ENCODE results near the gene ZNF423. TPM values are rescaled to one million over a fixed set of nuclear protein-coding genes. Genes with fewer than 3 reads are reported as not detected.

Gene ZNF423
- polyA plus RNA-seq, 1 of the 3 experiments (the other 2 are of a cell fraction), result 1.2 TPM

DNA sequence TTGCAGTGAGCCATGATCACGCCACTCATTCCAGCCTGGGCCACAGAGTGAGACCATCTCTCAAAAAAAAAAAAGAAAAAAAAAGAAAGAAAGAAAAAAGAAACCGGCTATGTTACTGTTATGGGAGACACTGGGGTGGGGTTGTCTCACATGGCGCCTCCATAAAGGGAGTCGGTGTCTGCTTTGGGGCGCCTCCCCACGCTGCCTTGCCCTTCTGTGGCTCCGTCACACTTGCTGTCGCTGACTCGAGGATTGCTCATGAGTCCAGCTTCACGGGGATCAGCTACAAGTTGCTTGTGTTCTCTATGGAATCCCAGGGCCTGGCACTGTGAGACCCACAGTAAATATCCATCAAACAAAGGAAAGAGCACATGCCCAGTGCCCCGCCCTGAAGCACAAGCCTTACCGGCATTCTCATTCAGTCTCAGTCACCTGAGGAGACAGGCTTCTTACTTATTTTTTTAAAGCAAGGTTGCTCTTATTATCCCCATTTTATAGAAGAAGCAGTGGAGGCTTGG, 40.6 kb upstream of the ZNF423 start:
- H3K27ac ChIP-seq (ENCODE audit: low read depth in 2 of 2, low read length in 1 of 2), result no peak overlapping the region
- no peak overlapping the region for H3K9ac ChIP-seq
- ChIA-PET POLR2A (no interaction called here), CTCF (no interaction called here)
- DNase-seq, result no peak
- H3F3A ChIP-seq (replicated peaks; ENCODE audit: insufficient read depth), result no peaks in the 10 kb centered on the region
- peaks cover 10% of the 10 kb centered on the region; the same call in 1 of the 2 replicates for H3K27me3 ChIP-seq (ENCODE audit: insufficient read depth)
- no peaks in the 10 kb centered on the region for H3K79me2 ChIP-seq (ENCODE audit: insufficient read depth)
- H2AFZ ChIP-seq (ENCODE audit: low read depth), result no peak overlapping the region
- no peaks in the 10 kb centered on the region for H3K36me3 ChIP-seq (replicated peaks in 1 of 2; ENCODE audit: control insufficient read depth in 1 of 2, insufficient read depth in 2 of 2, low read length in 1 of 2)
- no peak overlapping the region for H3K4me2 ChIP-seq
- no peaks in the 10 kb centered on the region for H3K4me1 ChIP-seq (ENCODE audit: control insufficient read depth in 1 of 2, insufficient read depth in 2 of 2, low read depth in 1 of 2, low read length in 1 of 2)
- no peaks in the 10 kb centered on the region for H4K20me1 ChIP-seq (ENCODE audit: insufficient read depth)
- H3K9me3 ChIP-seq, result no peaks in the 10 kb centered on the region
- TF ChIP-seq EP300 (IDR thresholded peaks at IDR 0.05; ENCODE audit: borderline replicate concordance in 1 of 2, low read depth in 1 of 2, low read length in 1 of 2) (no peak), SMC3 (IDR thresholded peaks at IDR 0.05; ENCODE audit: low read depth, low read length) (no peak)
- TF ChIP-seq, protein P1, sequence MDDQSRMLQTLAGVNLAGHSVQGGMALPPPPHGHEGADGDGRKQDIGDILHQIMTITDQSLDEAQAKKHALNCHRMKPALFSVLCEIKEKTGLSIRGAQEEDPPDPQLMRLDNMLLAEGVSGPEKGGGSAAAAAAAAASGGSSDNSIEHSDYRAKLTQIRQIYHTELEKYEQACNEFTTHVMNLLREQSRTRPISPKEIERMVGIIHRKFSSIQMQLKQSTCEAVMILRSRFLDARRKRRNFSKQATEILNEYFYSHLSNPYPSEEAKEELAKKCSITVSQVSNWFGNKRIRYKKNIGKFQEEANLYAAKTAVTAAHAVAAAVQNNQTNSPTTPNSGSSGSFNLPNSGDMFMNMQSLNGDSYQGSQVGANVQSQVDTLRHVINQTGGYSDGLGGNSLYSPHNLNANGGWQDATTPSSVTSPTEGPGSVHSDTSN (IDR thresholded peaks at IDR 0.05), result no peak
- no peaks in the 10 kb centered on the region for H3K9me2 ChIP-seq
- WGBS (ENCODE audit: low lambda C conversion rate), result 66% methylated on average over 9 of the region's 12 CpGs
- H3K4me3 ChIP-seq (ENCODE audit: low read depth in 2 of 2, low read length in 1 of 2), result no peak overlapping the region

- Histone ChIP-seq H3K4me1 (ENCODE audit: control insufficient read depth in 1 of 2, insufficient read depth in 2 of 2, low read depth in 1 of 2, low read length in 1 of 2) (no peaks in the 10 kb centered on the region), H3K9me3 (no peaks in the 10 kb centered on the region), H3K79me2 (ENCODE audit: insufficient read depth) (no peaks in the 10 kb centered on the region), H3K4me3 (ENCODE audit: low read depth in 2 of 2, low read length in 1 of 2) (no peak overlapping the region), H3K9ac (no peak overlapping the region), H3K4me2 (no peak overlapping the region), H2AFZ (ENCODE audit: low read depth) (no peak overlapping the region), H3K36me3 (replicated peaks in 1 of 2; ENCODE audit: control insufficient read depth in 1 of 2, insufficient read depth in 2 of 2, low read length in 1 of 2) (no peaks in the 10 kb centered on the region), H4K20me1 (ENCODE audit: insufficient read depth) (no peaks in the 10 kb centered on the region), H3K27me3 (ENCODE audit: insufficient read depth) (no peaks in the 10 kb centered on the region), H3K9me2 (no peaks in the 10 kb centered on the region), H3F3A (replicated peaks; ENCODE audit: insufficient read depth) (no peaks in the 10 kb centered on the region), H3K27ac (ENCODE audit: low read depth in 2 of 2, low read length in 1 of 2) (no peak overlapping the region)
- WGBS (ENCODE audit: low lambda C conversion rate), result 70% methylated on average over 5 of the region's 5 CpGs
- ChIA-PET CTCF (interaction anchor here (0.5 to 8.5 kb wide), 5 partner anchors 14 to 483 kb away, joined by 3 to 52 read pairs (median 3); no protein-coding TSS in a partner anchor), POLR2A (no interaction called here)
- no peak for TF ChIP-seq CTCF (IDR thresholded peaks at IDR 0.05)
- TF ChIP-seq, protein P2, sequence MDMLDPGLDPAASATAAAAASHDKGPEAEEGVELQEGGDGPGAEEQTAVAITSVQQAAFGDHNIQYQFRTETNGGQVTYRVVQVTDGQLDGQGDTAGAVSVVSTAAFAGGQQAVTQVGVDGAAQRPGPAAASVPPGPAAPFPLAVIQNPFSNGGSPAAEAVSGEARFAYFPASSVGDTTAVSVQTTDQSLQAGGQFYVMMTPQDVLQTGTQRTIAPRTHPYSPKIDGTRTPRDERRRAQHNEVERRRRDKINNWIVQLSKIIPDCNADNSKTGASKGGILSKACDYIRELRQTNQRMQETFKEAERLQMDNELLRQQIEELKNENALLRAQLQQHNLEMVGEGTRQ (IDR thresholded peaks at IDR 0.05; ENCODE audit: borderline replicate concordance, low read depth, low read length), result no peak
- TF ChIP-seq RAD21 (IDR thresholded peaks at IDR 0.05; ENCODE audit: low read length), result peak; percentile 33
- TF ChIP-seq, protein P3, sequence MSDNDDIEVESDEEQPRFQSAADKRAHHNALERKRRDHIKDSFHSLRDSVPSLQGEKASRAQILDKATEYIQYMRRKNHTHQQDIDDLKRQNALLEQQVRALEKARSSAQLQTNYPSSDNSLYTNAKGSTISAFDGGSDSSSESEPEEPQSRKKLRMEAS (IDR thresholded peaks at IDR 0.05; ENCODE audit: low read depth), result no peak
- no peak for DNase-seq
Measured at GRCh38 chr16:49890876-49891275, 35.0 kb upstream of the ZNF423 start.
